ENCODE data around the gene PINLYP. TPM values are rescaled to one million over a fixed set of nuclear protein-coding genes. Genes with fewer than 3 reads are reported as not detected.
A peak's percentile ranks its signal among the peaks of the same experiment; 100 is the strongest.

PINLYP gene
- total and polyA plus RNA-seq, 2 of the 13 experiments (the other 11 are each of a cell fraction or from before 2014, with no cell fraction given): 0.21 to 0.24 TPM

GRCh38 chr19:43620061-43621001 is 44.7 kb downstream of the PINLYP start:
- peak; percentile 67 for FAIRE-seq
- in situ Hi-C loops (cut with HindIII; ENCODE audit: extremely low pct_ligation_motif_present, low pct_unique_long_range_greater_than_20kb): no loop called here
- TF ChIP-seq ZNF614 (CRISPR knock-in tag; IDR thresholded peaks at IDR 0.05; ENCODE audit: borderline replicate concordance) (no peak), CEBPG (CRISPR knock-in tag; IDR thresholded peaks at IDR 0.05) (no peak), HDAC1 (CRISPR knock-in tag; IDR thresholded peaks at IDR 0.05) (no peak), ZC3H4 (CRISPR knock-in tag; IDR thresholded peaks at IDR 0.05; ENCODE audit: borderline replicate concordance) (no peak; the same call in 1 of the 2 replicates), ZBTB10 (CRISPR knock-in tag; IDR thresholded peaks at IDR 0.05; ENCODE audit: borderline replicate concordance) (no peak), ZNF800 (CRISPR knock-in tag; IDR thresholded peaks at IDR 0.05) (no peak), ZSCAN9 (CRISPR knock-in tag; IDR thresholded peaks at IDR 0.05; ENCODE audit: borderline replicate concordance) (no peak), ZFAT (CRISPR knock-in tag; conservative IDR thresholded peaks at IDR 0.05) (no peak), ZBTB49 (CRISPR knock-in tag; IDR thresholded peaks at IDR 0.05; ENCODE audit: borderline replicate concordance) (no peak), SYNCRIP (IDR thresholded peaks at IDR 0.05; ENCODE audit: insufficient read depth, low read depth, low read length) (no peak), MED1 (CRISPR knock-in tag; IDR thresholded peaks at IDR 0.05) (no peak), NRL (CRISPR knock-in tag; IDR thresholded peaks at IDR 0.05; ENCODE audit: borderline replicate concordance) (no peak), SOX6 (IDR thresholded peaks at IDR 0.05) (no peak), SOX6 (CRISPR knock-in tag; IDR thresholded peaks at IDR 0.05) (0 out of 2 replicates have a peak, but pooled peaks have one; percentile 16), WIZ (CRISPR knock-in tag; IDR thresholded peaks at IDR 0.05) (no peak), ZNF772 (CRISPR knock-in tag; IDR thresholded peaks at IDR 0.05) (no peak), ATAD3A (CRISPR knock-in tag; IDR thresholded peaks at IDR 0.05) (no peak), ZNF3 (CRISPR knock-in tag; IDR thresholded peaks at IDR 0.05) (no peak)

More at GRCh38 chr19:43620061-43621001, 44.7 kb downstream of the PINLYP start:
- CTCF ChIA-PET (ENCODE audit: low intra/inter-chr PET ratio, low total read pairs): no interaction called here
- 78% methylated on average over 17 of the region's 23 CpGs for WGBS (ENCODE audit: low lambda C conversion rate)
- peak overlapping the region; percentile 60 to 81 (median 61); a peak in 5 of 6 replicates for H3K4me3 ChIP-seq (replicated peaks in 1 of 3; ENCODE audit: insufficient read depth in 1 of 3, low read depth in 2 of 3, low read length in 3 of 3)
- H3K9me3 ChIP-seq (ENCODE audit: low read length): no peaks in the 10 kb centered on the region
- ATAC-seq (no peak), DNase-seq (ENCODE audit: low spot score) (no peak)
- POLR2A ChIA-PET: interaction anchor here (0.7 kb wide), 1 partner anchor 48 kb away, joined by 4 read pairs; no protein-coding TSS in a partner anchor
- BruUV-seq (replicated peaks): TSS peak; percentile 83
- intact Hi-C loops (cut with micrococcal nuclease; ENCODE audit: unreplicated experiment): no loop called here
- peaks cover 24% of the 10 kb centered on the region for H3K4me1 ChIP-seq (ENCODE audit: insufficient read depth, low read length)
- no peak overlapping the region for H2AFZ ChIP-seq (ENCODE audit: low read length)
- peak overlapping the region; percentile 88 for H3K9ac ChIP-seq (ENCODE audit: insufficient read depth, low read depth, low read length)
- H4K20me1 ChIP-seq (ENCODE audit: insufficient read depth, low read length): no peaks in the 10 kb centered on the region
- H3K27me3 ChIP-seq (ENCODE audit: control insufficient read depth in 1 of 2, insufficient read depth in 2 of 2, low read length in 2 of 2): no peaks in the 10 kb centered on the region
- 0 out of 5 replicates have a peak, but pooled peaks cover 0 to 2% of the 10 kb centered on the region in 2 experiments for H3K36me3 ChIP-seq (replicated peaks in 1 of 2; ENCODE audit: control insufficient read depth in 1 of 2, insufficient read depth in 2 of 2, low read length in 2 of 2)
- H3K4me2 ChIP-seq (ENCODE audit: low read depth, low read length): peak overlapping the region; percentile 96
- H3K79me2 ChIP-seq (ENCODE audit: insufficient read depth, low read length): peaks cover 14% of the 10 kb centered on the region
- peak overlapping the region; percentile 96 for H3K27ac ChIP-seq (ENCODE audit: extremely low read length, insufficient read depth, low read length)

Measured in HepG2 (cell line).